ENCODE data around the gene FBXO22.
"Not testable (repeated sequence)": the region's sequence is repeated elsewhere in the genome, so short reads cannot be mapped to it uniquely, and the experiment has no call there.

DNA sequence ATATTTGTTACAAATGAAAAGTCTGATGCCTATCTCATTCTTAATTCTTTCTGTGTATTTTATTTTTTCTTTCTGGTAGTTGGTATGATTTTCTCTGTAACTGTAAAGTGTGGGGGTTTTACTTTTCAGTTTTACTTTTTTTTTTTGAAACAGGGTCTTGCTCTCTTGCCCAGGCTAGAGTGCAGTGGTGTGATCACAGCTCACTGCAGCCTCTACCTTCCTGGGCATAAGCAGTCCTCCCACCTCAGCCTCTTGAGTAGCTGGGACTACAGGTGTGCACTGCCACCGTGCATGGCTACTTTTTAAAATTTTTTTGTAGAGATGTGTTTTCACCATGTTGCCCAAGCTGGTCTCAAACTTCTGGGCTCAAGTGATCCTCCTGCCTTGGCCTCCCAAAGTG lies 37.6 kb upstream of the FBXO22 start:
- TF ChIP-seq, protein P1, sequence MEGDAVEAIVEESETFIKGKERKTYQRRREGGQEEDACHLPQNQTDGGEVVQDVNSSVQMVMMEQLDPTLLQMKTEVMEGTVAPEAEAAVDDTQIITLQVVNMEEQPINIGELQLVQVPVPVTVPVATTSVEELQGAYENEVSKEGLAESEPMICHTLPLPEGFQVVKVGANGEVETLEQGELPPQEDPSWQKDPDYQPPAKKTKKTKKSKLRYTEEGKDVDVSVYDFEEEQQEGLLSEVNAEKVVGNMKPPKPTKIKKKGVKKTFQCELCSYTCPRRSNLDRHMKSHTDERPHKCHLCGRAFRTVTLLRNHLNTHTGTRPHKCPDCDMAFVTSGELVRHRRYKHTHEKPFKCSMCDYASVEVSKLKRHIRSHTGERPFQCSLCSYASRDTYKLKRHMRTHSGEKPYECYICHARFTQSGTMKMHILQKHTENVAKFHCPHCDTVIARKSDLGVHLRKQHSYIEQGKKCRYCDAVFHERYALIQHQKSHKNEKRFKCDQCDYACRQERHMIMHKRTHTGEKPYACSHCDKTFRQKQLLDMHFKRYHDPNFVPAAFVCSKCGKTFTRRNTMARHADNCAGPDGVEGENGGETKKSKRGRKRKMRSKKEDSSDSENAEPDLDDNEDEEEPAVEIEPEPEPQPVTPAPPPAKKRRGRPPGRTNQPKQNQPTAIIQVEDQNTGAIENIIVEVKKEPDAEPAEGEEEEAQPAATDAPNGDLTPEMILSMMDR (IDR thresholded peaks at IDR 0.05) = not testable (repeated sequence)
- not testable (repeated sequence) for TF ChIP-seq POLR2A (IDR thresholded peaks at IDR 0.05)
